Measurements from ENCODE around the gene TMEM169. TPM values are rescaled to one million over a fixed set of nuclear protein-coding genes. Genes with fewer than 3 reads are reported as not detected.

Gene TMEM169
- total RNA-seq, 4 donors from 2014 or later, result 0.41 to 6.4 (median 1.9) TPM; not detected in 1

DNA sequence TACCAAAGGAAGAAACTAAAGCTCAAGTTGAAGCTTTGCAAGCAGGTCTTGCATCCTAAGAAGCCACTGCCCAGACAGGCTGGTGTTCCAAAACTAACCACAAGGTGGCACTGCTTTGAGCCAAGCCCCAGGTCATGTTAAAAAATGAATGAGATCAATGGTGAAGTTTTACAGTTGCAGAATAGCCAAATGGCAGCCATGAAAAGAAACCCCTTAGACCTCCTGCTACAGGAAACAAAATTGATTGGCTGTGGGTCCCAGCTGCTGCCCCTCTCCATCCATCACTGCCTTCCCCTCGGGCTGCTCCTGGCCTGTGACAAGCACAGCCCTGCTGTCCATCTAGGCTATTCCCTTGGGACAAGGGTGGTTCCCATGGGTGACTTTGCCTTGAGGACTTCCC lies 47.7 kb upstream of the TMEM169 start:
- DNase-seq, result peak; percentile 78
- WGBS, 2 donors (ENCODE audit: low coverage in 1 of 2), result 70% methylated on average over 1 of the region's 1 CpG; no CpG with 5 or more reads in 1 of the 2 donors
- Histone ChIP-seq H3K9me3 (no peaks in the 10 kb centered on the region), H3K4me3 (no peak overlapping the region), H3K27ac (no peak overlapping the region), H3K27me3 (no peaks in the 10 kb centered on the region), H3K36me3 (peaks cover 0 to 8% (median 0%) of the 10 kb centered on the region in 4 donors), H3K4me1 (no peaks in the 10 kb centered on the region)
- no peak for TF ChIP-seq EP300 (IDR thresholded peaks at IDR 0.05; ENCODE audit: low read depth)
- TF ChIP-seq, protein P1, sequence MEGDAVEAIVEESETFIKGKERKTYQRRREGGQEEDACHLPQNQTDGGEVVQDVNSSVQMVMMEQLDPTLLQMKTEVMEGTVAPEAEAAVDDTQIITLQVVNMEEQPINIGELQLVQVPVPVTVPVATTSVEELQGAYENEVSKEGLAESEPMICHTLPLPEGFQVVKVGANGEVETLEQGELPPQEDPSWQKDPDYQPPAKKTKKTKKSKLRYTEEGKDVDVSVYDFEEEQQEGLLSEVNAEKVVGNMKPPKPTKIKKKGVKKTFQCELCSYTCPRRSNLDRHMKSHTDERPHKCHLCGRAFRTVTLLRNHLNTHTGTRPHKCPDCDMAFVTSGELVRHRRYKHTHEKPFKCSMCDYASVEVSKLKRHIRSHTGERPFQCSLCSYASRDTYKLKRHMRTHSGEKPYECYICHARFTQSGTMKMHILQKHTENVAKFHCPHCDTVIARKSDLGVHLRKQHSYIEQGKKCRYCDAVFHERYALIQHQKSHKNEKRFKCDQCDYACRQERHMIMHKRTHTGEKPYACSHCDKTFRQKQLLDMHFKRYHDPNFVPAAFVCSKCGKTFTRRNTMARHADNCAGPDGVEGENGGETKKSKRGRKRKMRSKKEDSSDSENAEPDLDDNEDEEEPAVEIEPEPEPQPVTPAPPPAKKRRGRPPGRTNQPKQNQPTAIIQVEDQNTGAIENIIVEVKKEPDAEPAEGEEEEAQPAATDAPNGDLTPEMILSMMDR (IDR thresholded peaks at IDR 0.05), result peak; percentile 77 to 95 (median 92)
- intact Hi-C loops (cut with DNase I; ENCODE audit: low total_unique reads) (no loop called here), in situ Hi-C loops (cut with MboI; ENCODE audit: low pct_ligation_motif_present in 1 of 4, low pct_unique_long_range_greater_than_20kb in 1 of 4, low sequenced_read_pairs in 3 of 4) (loop anchor here in 1 of 4 donors (25.0 kb wide), 1 partner anchor 628 kb away; no protein-coding TSS in a partner anchor)

DNA sequence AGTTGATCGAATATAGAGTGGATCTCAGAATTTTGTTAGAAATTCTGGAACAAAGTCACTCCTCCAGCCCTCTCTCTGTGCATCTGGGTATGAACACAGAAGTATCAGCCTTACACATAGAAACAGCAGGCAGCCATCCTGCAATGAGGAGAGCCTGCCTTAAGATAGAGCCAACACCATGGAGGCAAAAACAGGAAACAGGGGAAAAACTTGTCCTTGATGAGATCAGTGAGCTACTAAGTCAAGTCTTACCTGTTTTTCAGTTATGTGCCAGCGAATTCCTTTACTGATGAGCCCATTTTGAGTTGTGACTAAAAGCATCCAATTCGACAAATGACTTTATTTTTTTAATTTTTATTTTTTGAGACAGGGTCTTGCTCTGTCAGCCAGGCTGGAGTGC lies 41.8 kb upstream of the TMEM169 start:
- DNase-seq, result no peak
- Histone ChIP-seq H3K36me3 (no peaks in the 10 kb centered on the region), H3K4me1 (no peaks in the 10 kb centered on the region), H3K9me3 (no peaks in the 10 kb centered on the region), H3K4me3 (no peak overlapping the region), H3K27me3 (no peaks in the 10 kb centered on the region), H3K27ac (no peak overlapping the region)
- intact Hi-C loops (cut with DNase I; ENCODE audit: low total_unique reads) (no loop called here), in situ Hi-C loops (cut with MboI; ENCODE audit: low pct_ligation_motif_present in 1 of 4, low pct_unique_long_range_greater_than_20kb in 1 of 4, low sequenced_read_pairs in 3 of 4) (loop anchor here in 1 of 4 donors (25.0 kb wide), 1 partner anchor 622 kb away; no protein-coding TSS in a partner anchor)
- WGBS, 2 donors (ENCODE audit: low coverage in 1 of 2), result 89 to 90% methylated on average over 2 to 3 of the region's 3 CpGs
- TF ChIP-seq POLR2AphosphoS5 (IDR thresholded peaks at IDR 0.05) (no peak), EP300 (IDR thresholded peaks at IDR 0.05; ENCODE audit: low read depth) (no peak), POLR2A (IDR thresholded peaks at IDR 0.05) (no peak)
- TF ChIP-seq, protein P1 (IDR thresholded peaks at IDR 0.05), result no peak

DNA sequence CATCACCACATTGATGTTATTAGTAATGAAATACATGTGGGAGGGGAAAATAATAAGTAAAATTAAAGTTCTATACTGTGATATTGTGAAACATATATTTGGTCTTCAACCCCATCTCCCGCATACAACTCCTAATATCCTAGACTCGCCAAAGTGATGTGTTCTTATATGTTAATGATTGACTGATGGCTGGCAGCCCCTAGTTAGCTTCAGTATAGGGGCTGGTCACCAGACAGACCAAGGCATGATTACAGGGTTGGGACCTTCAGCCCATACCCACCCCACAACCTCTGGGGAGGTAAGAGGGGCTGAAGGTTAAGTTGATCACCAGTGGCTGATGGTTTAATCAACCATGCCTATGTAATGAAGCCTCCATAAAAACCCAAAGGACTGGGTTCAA lies 40.3 kb upstream of the TMEM169 start:
- intact Hi-C loops (cut with DNase I; ENCODE audit: low total_unique reads), result no loop called here
- DNase-seq, result no peak
- Histone ChIP-seq H3K4me1 (no peaks in the 10 kb centered on the region), H3K27me3 (no peaks in the 10 kb centered on the region), H3K36me3 (no peaks in the 10 kb centered on the region), H3K9me3 (no peaks in the 10 kb centered on the region), H3K27ac (no peak overlapping the region), H3K4me3 (no peak overlapping the region)
- in situ Hi-C loops (cut with MboI; ENCODE audit: low pct_ligation_motif_present in 1 of 4, low pct_unique_long_range_greater_than_20kb in 1 of 4, low sequenced_read_pairs in 3 of 4), result loop anchor here in 1 of 4 donors (25.0 kb wide), 1 partner anchor 621 kb away; no protein-coding TSS in a partner anchor
- 87 to 100% methylated on average over 2 of the region's 2 CpGs for WGBS, 2 donors (ENCODE audit: low coverage in 1 of 2)
- no peak for TF ChIP-seq POLR2A (IDR thresholded peaks at IDR 0.05)
- TF ChIP-seq POLR2AphosphoS5 (IDR thresholded peaks at IDR 0.05), result no peak
- TF ChIP-seq, protein P1 (IDR thresholded peaks at IDR 0.05), result no peak

DNA sequence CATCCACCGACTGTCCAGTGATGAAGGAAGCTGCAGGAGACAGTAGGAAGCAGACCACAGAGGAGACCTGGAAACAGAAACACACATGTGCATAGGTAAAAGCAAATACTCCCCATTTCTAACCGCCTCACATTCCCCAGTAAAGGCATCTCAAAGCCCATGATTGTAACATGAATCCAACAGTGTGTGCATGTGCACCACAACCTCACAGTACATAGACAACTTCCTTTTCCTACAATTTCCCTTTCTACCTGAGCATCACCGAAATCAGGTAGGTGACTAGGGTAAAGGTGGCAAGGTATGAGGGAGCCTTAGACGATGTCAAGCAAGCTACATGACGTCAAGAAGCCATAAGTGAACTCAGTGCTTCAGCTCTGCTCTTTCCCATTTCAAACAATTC lies 37.8 kb upstream of the TMEM169 start:
- no peak overlapping the region for H3K27ac ChIP-seq
- intact Hi-C loops (cut with DNase I; ENCODE audit: low total_unique reads) (no loop called here), in situ Hi-C loops (cut with MboI; ENCODE audit: low pct_ligation_motif_present in 1 of 4, low pct_unique_long_range_greater_than_20kb in 1 of 4, low sequenced_read_pairs in 3 of 4) (loop anchor here in 1 of 4 donors (25.0 kb wide), 1 partner anchor 618 kb away; no protein-coding TSS in a partner anchor)
- H3K27me3 ChIP-seq, result no peaks in the 10 kb centered on the region
- WGBS, 2 donors (ENCODE audit: low coverage in 1 of 2), result 87 to 93% methylated on average over 3 to 5 of the region's 5 CpGs
- H3K9me3 ChIP-seq, result no peaks in the 10 kb centered on the region
- H3K4me3 ChIP-seq, result no peak overlapping the region
- no peaks in the 10 kb centered on the region for H3K4me1 ChIP-seq
- TF ChIP-seq POLR2AphosphoS5 (IDR thresholded peaks at IDR 0.05) (no peak), EP300 (IDR thresholded peaks at IDR 0.05; ENCODE audit: low read depth) (no peak), POLR2A (IDR thresholded peaks at IDR 0.05) (no peak)
- TF ChIP-seq, protein P1 (IDR thresholded peaks at IDR 0.05), result no peak
- no peak for DNase-seq
- H3K36me3 ChIP-seq, result no peaks in the 10 kb centered on the region

Data from transverse colon (tissue), 4 donors.